Glutamatergic neuron (in vitro differentiated cells): ENCODE data around the gene TLDC2. TPM values are rescaled to one million over a fixed set of nuclear protein-coding genes. Genes with fewer than 3 reads are reported as not detected.
A peak's percentile ranks its signal among the peaks of the same experiment; 100 is the strongest.
"Not testable (repeated sequence)": the region's sequence is repeated elsewhere in the genome, so short reads cannot be mapped to it uniquely, and the experiment has no call there.

Experiments
- DNase-seq: peaks from one replicate; pipeline ENCODE4 v3.0.0; 2022
- H3K27ac Mint-ChIP-seq: one replicate; pipeline ENCODE4 v1.8.0; 2020; ENCODE audit warnings: mild to moderate bottlenecking, mixed read lengths, inconsistent platforms; ENCODE audit not compliant: unreplicated experiment
- H3K27me3 Mint-ChIP-seq: one replicate; pipeline ENCODE4 v1.8.0; 2020; ENCODE audit warnings: mild to moderate bottlenecking, moderate library complexity, mixed read lengths, inconsistent platforms; ENCODE audit not compliant: unreplicated experiment
- H3K36me3 Mint-ChIP-seq: one replicate; pipeline ENCODE4 v1.8.0; 2020; ENCODE audit warnings: mild to moderate bottlenecking, mixed read lengths, inconsistent platforms; ENCODE audit not compliant: unreplicated experiment
- H3K4me1 Mint-ChIP-seq: one replicate; pipeline ENCODE4 v1.8.0; 2020; ENCODE audit warnings: mild to moderate bottlenecking, low read depth, mixed read lengths, inconsistent platforms; ENCODE audit not compliant: unreplicated experiment
- H3K4me3 Mint-ChIP-seq: one replicate; pipeline ENCODE4 v1.8.0; 2020; ENCODE audit warnings: mild to moderate bottlenecking, mixed read lengths, inconsistent platforms; ENCODE audit not compliant: unreplicated experiment
- H3K9me3 Mint-ChIP-seq: one replicate; pipeline ENCODE4 v1.8.0; 2020; ENCODE audit warnings: mild to moderate bottlenecking, moderate library complexity, mixed read lengths, inconsistent platforms; ENCODE audit not compliant: unreplicated experiment
- total RNA-seq: library from RNA; stranded (reverse); fragmentation: NEBNext Ultra II Directional; extraction: Animal tissue kit (Norgen Biotek cat#: 25700); gene quantifications from one replicate; pipeline ENCODE4 v1.2.1, GENCODE V29; 2021; ENCODE audit not compliant: unreplicated experiment
- TF ChIP-seq, protein P1 (sequence below): fragments of 200-600 bp; sonication (generic); IDR thresholded peaks from one replicate; pipeline ENCODE4 v1.5.0; 2021; ENCODE audit not compliant: partially characterized antibody, unreplicated experiment

Gene TLDC2
- total RNA-seq, 1 donor from 2014 or later: not detected

GRCh38 chr20:36839150-36839549 is 36.8 kb upstream of the TLDC2 start:
- TF ChIP-seq, protein P1, sequence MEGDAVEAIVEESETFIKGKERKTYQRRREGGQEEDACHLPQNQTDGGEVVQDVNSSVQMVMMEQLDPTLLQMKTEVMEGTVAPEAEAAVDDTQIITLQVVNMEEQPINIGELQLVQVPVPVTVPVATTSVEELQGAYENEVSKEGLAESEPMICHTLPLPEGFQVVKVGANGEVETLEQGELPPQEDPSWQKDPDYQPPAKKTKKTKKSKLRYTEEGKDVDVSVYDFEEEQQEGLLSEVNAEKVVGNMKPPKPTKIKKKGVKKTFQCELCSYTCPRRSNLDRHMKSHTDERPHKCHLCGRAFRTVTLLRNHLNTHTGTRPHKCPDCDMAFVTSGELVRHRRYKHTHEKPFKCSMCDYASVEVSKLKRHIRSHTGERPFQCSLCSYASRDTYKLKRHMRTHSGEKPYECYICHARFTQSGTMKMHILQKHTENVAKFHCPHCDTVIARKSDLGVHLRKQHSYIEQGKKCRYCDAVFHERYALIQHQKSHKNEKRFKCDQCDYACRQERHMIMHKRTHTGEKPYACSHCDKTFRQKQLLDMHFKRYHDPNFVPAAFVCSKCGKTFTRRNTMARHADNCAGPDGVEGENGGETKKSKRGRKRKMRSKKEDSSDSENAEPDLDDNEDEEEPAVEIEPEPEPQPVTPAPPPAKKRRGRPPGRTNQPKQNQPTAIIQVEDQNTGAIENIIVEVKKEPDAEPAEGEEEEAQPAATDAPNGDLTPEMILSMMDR: no peak
- H3K4me1 Mint-ChIP-seq: peaks cover 13% of the 10 kb centered on the region
- DNase-seq: no peak
- H3K27ac Mint-ChIP-seq: peak overlapping the region; percentile 12
- H3K36me3 Mint-ChIP-seq: no peaks in the 10 kb centered on the region
- H3K9me3 Mint-ChIP-seq: peaks cover 3% of the 10 kb centered on the region
- peaks cover 6% of the 10 kb centered on the region for H3K27me3 Mint-ChIP-seq
- H3K4me3 Mint-ChIP-seq: no peak overlapping the region

DNA sequence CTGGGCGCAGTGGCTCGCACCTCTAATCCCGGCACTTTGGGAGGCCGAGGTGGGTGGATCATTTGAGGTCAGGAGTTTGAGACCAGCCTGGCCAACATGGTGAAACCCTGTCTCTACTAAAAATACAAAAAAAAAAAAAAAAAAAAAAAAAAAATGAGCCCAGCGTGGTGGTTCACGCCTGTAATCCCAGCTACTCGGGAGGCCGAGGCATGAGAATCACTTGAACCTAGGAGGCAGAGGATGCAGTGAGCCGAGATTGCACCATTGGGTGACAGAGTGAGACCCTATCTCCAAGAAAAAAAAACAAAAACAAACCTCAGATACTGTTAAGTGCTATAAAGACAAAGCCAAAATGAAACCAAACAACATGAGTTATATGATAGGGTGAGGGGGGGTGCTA is 34.9 kb upstream of the TLDC2 start:
- not testable (repeated sequence) for DNase-seq
- peak overlapping the region; percentile 65 for H3K27ac Mint-ChIP-seq

DNA sequence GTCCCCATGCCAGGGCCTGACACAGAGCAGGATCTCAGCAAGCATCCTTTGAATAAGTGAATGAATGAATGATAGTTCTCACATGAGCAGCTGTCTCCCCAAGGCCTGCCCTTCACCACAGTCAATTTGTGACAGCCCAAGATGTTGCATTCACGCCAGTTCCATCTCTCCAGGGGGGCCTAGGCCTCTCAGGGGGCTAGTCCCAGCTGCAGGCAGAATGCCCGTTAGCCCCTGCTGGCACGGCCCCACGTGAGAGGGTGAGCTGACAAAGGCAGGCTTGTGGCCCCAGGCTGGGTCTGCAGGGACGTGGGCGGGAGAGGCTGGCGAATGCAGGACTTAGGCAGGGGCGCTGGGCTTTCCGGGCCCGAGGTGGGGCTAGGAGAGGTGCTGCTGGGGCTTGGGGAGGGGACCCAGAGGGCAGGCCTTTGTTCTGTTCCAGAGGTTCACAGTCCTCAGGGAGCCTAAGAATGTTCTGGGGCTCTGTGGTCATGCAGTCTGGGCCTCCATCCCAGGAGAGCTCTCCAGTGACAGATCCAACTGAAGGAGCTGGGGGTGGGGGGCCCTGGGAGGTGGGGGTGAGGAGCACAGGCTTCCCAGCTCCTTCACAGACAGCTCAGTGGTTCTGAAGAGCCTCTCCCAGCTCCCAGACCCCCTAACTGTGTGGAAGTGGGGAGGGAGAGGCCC is 30.5 kb upstream of the TLDC2 start:
- H3K27me3 Mint-ChIP-seq: peaks cover 4% of the 10 kb centered on the region

More for the DNA sequence above, 34.9 kb upstream of the TLDC2 start:
- not testable (repeated sequence) for H3K36me3 Mint-ChIP-seq, H3K9me3 Mint-ChIP-seq, H3K27me3 Mint-ChIP-seq, H3K4me3 Mint-ChIP-seq
- peaks cover 20% of the 10 kb centered on the region for H3K4me1 Mint-ChIP-seq

DNA sequence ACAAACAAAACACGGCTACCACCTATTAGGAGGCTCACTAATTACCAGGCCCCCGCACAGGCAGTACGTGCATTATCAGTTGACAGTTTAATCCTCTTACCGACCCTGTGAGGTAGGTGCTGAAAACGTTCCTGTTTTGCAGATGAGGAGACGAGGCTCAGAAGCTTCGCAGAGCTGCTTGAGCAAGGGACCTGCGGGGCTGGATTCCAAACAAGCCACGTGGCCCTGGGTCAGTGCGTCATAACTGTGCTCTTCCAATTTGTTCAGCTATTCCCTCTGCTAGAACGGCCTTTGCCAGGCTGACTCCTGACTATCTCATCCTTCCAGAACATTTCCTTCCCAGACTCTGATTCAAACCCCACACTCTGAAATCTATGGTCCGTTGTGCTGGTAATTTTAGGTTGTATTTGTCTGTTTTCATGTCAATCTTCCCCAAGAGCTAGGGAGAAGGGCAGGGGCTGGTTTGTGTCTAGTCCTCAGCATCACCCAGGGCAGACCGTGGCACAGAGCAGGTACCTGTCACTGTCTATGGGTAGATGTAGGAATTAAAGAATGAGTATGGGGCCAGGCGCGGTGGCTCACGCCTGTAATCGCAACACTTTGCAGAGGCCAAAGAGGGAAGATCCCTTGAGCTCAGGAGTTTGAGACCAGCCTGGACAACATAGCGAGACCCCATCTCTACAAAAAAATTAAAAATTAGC is 28.8 kb upstream of the TLDC2 start:
- Mint-ChIP-seq H3K36me3 (peaks cover 12% of the 10 kb centered on the region), H3K9me3 (peaks cover 11% of the 10 kb centered on the region), H3K4me3 (peak overlapping the region; percentile 30), H3K27me3 (peaks cover 7% of the 10 kb centered on the region), H3K4me1 (peaks cover 36% of the 10 kb centered on the region), H3K27ac (peak overlapping the region; percentile 85)
- TF ChIP-seq, protein P1: no peak
- no peak for DNase-seq

More for the DNA sequence above, 30.5 kb upstream of the TLDC2 start:
- TF ChIP-seq, protein P1: no peak
- H3K27ac Mint-ChIP-seq: peak overlapping the region; percentile 87
- no peaks in the 10 kb centered on the region for H3K36me3 Mint-ChIP-seq
- DNase-seq: peak; percentile 74
- peaks cover 5% of the 10 kb centered on the region for H3K9me3 Mint-ChIP-seq
- H3K4me1 Mint-ChIP-seq: peaks cover 29% of the 10 kb centered on the region
- H3K4me3 Mint-ChIP-seq: peak overlapping the region; percentile 30

GRCh38 chr20:36847710-36848040 is 28.3 kb upstream of the TLDC2 start:
- no peak for DNase-seq
- H3K27ac Mint-ChIP-seq: peak overlapping the region; percentile 85

More at GRCh38 chr20:36847710-36848040, 28.3 kb upstream of the TLDC2 start:
- Mint-ChIP-seq H3K4me3 (no peak overlapping the region), H3K4me1 (peaks cover 35% of the 10 kb centered on the region), H3K27me3 (peaks cover 7% of the 10 kb centered on the region), H3K9me3 (peaks cover 11% of the 10 kb centered on the region), H3K36me3 (peaks cover 12% of the 10 kb centered on the region)
- TF ChIP-seq, protein P1: no peak
